ENCODE results near the gene APH1B. TPM values are rescaled to one million over a fixed set of nuclear protein-coding genes. Genes with fewer than 3 reads are reported as not detected.

Gene APH1B
- total RNA-seq, 1 experiment from 2014 or later, result 5.2 TPM

GRCh38 chr15:63353261-63353660 lies 75.9 kb downstream of the APH1B start:
- peaks cover 4% of the 10 kb centered on the region for H3K36me3 Mint-ChIP-seq (ENCODE audit: insufficient read depth, unreplicated experiment)
- no peaks in the 10 kb centered on the region for H3K9me3 Mint-ChIP-seq (ENCODE audit: unreplicated experiment)
- CTCF ChIA-PET, result interaction anchor here (0.6 kb wide), 1 partner anchor 17 kb away, joined by 3 read pairs; no protein-coding TSS in a partner anchor
- no peak overlapping the region for H3K4me3 Mint-ChIP-seq (ENCODE audit: unreplicated experiment)
- BruUV-seq (replicated peaks), result no TSS peak
- POLR2A ChIA-PET, result no interaction called here
- TF ChIP-seq CTCF (IDR thresholded peaks at IDR 0.05; ENCODE audit: unreplicated experiment), result no peak
- intact Hi-C loops (cut with micrococcal nuclease), result no loop called here
- H3K27ac Mint-ChIP-seq (ENCODE audit: low read depth, unreplicated experiment), result no peak overlapping the region
- DNase-seq (ENCODE audit: unreplicated experiment), result no peak
- H3K4me1 Mint-ChIP-seq (ENCODE audit: insufficient read depth, unreplicated experiment), result peaks cover 25% of the 10 kb centered on the region
- no peaks in the 10 kb centered on the region for H3K27me3 Mint-ChIP-seq (ENCODE audit: insufficient read depth, unreplicated experiment)

- Mint-ChIP-seq H3K4me3 (ENCODE audit: unreplicated experiment) (no peak overlapping the region), H3K27me3 (ENCODE audit: insufficient read depth, unreplicated experiment) (no peaks in the 10 kb centered on the region), H3K9me3 (ENCODE audit: unreplicated experiment) (no peaks in the 10 kb centered on the region), H3K4me1 (ENCODE audit: insufficient read depth, unreplicated experiment) (peaks cover 19% of the 10 kb centered on the region), H3K27ac (ENCODE audit: low read depth, unreplicated experiment) (no peak overlapping the region), H3K36me3 (ENCODE audit: insufficient read depth, unreplicated experiment) (peaks cover 4% of the 10 kb centered on the region)
- intact Hi-C loops (cut with micrococcal nuclease), result no loop called here
- ChIA-PET POLR2A (no interaction called here), CTCF (interaction anchor here (0.6 kb wide), 1 partner anchor 18 kb away, joined by 3 read pairs; no protein-coding TSS in a partner anchor)
- DNase-seq (ENCODE audit: unreplicated experiment), result no peak
- BruUV-seq (replicated peaks), result no TSS peak
- no peak for TF ChIP-seq CTCF (IDR thresholded peaks at IDR 0.05; ENCODE audit: unreplicated experiment)
Observed at GRCh38 chr15:63353887-63354286, 76.5 kb downstream of the APH1B start.

- intact Hi-C loops (cut with micrococcal nuclease), result no loop called here
- ChIA-PET CTCF (no interaction called here), POLR2A (interaction anchor here (1.1 kb wide), 1 partner anchor 198 kb away, joined by 3 read pairs; no protein-coding TSS in a partner anchor)
- Mint-ChIP-seq H3K36me3 (ENCODE audit: insufficient read depth, unreplicated experiment) (peaks cover 4% of the 10 kb centered on the region), H3K9me3 (ENCODE audit: unreplicated experiment) (no peaks in the 10 kb centered on the region), H3K4me3 (ENCODE audit: unreplicated experiment) (no peak overlapping the region), H3K4me1 (ENCODE audit: insufficient read depth, unreplicated experiment) (peaks cover 9% of the 10 kb centered on the region), H3K27me3 (ENCODE audit: insufficient read depth, unreplicated experiment) (no peaks in the 10 kb centered on the region), H3K27ac (ENCODE audit: low read depth, unreplicated experiment) (no peak overlapping the region)
- no peak for TF ChIP-seq CTCF (IDR thresholded peaks at IDR 0.05; ENCODE audit: unreplicated experiment)
- DNase-seq (ENCODE audit: unreplicated experiment), result no peak
- BruUV-seq (replicated peaks), result no TSS peak
Observed at GRCh38 chr15:63354821-63355650, 77.6 kb downstream of the APH1B start.

GRCh38 chr15:63357061-63357460 lies 79.7 kb downstream of the APH1B start:
- no peak overlapping the region for H3K27ac Mint-ChIP-seq (ENCODE audit: low read depth, unreplicated experiment)
- no peak for TF ChIP-seq CTCF (IDR thresholded peaks at IDR 0.05; ENCODE audit: unreplicated experiment)
- POLR2A ChIA-PET, result interaction anchor here (0.9 kb wide), 1 partner anchor 11 kb away, joined by 3 read pairs; no protein-coding TSS in a partner anchor

More at GRCh38 chr15:63357061-63357460, 79.7 kb downstream of the APH1B start:
- BruUV-seq (replicated peaks), result no TSS peak
- H3K4me1 Mint-ChIP-seq (ENCODE audit: insufficient read depth, unreplicated experiment), result no peaks in the 10 kb centered on the region
- H3K4me3 Mint-ChIP-seq (ENCODE audit: unreplicated experiment), result no peak overlapping the region
- H3K36me3 Mint-ChIP-seq (ENCODE audit: insufficient read depth, unreplicated experiment), result peaks cover 10% of the 10 kb centered on the region
- no peaks in the 10 kb centered on the region for H3K9me3 Mint-ChIP-seq (ENCODE audit: unreplicated experiment)
- H3K27me3 Mint-ChIP-seq (ENCODE audit: insufficient read depth, unreplicated experiment), result no peaks in the 10 kb centered on the region
- DNase-seq (ENCODE audit: unreplicated experiment), result no peak
- intact Hi-C loops (cut with micrococcal nuclease), result no loop called here
- CTCF ChIA-PET, result interaction anchor here (0.6 kb wide), 1 partner anchor 37 kb away, joined by 3 read pairs; no protein-coding TSS in a partner anchor

Data from MCF 10A (cell line).